IMR-90 (cell line): ENCODE results near the gene DZIP1L.

Source experiments
- BHLHE40 ChIP-seq: fragments of 150-350 bp; IDR thresholded peaks from 2 replicates; pipeline ENCODE4 v1.6.1; 2016; ENCODE audit warnings: mild to moderate bottlenecking, low read depth, low read length
- CEBPB ChIP-seq: IDR thresholded peaks from 2 replicates; pipeline ENCODE4 v1.6.1; 2012; ENCODE audit warnings: low read depth, low read length, improper control_type of control experiment
- CHD1 ChIP-seq: IDR thresholded peaks from 2 replicates; pipeline ENCODE4 v1.6.1; 2012; ENCODE audit warnings: low read depth, low read length, improper control_type of control experiment
- CTCF ChIP-seq: conservative IDR thresholded peaks from 2 replicates; pipeline ENCODE4 v1.5.1; 2012; ENCODE audit warnings: mild to moderate bottlenecking, low read depth, low read length, improper control_type of control experiment
- FOS ChIP-seq: fragments of 150-350 bp; IDR thresholded peaks from 2 replicates; pipeline ENCODE4 v1.6.1; 2016; ENCODE audit warnings: low read depth, low read length
- MAFK ChIP-seq: IDR thresholded peaks from 2 replicates; pipeline ENCODE4 v1.6.1; 2012; ENCODE audit warnings: low read depth, low read length, improper control_type of control experiment
- MXI1 ChIP-seq: IDR thresholded peaks from 2 replicates; pipeline ENCODE4 v1.6.1; 2012; ENCODE audit warnings: low read depth, mild to moderate bottlenecking, low read length, moderate library complexity, borderline replicate concordance
- NFE2L2 ChIP-seq: fragments of 150-350 bp; IDR thresholded peaks from 2 replicates; pipeline ENCODE4 v1.6.1; 2016; ENCODE audit warnings: low read depth, mild to moderate bottlenecking, low read length
- POLR2A ChIP-seq: IDR thresholded peaks from 2 replicates; pipeline ENCODE4 v1.6.1; 2012; ENCODE audit warnings: mild to moderate bottlenecking, low read depth, low read length
- RAD21 ChIP-seq: IDR thresholded peaks from 2 replicates; pipeline ENCODE4 v1.6.1; 2012; ENCODE audit warnings: low read length, improper control_type of control experiment
- RCOR1 ChIP-seq: IDR thresholded peaks from 2 replicates; pipeline ENCODE4 v1.6.1; 2012; ENCODE audit warnings: mild to moderate bottlenecking, low read length, improper control_type of control experiment; ENCODE audit not compliant: insufficient replicate concordance
- RFX5 ChIP-seq: IDR thresholded peaks from 2 replicates; pipeline ENCODE4 v1.8.0; 2012; ENCODE audit warnings: low read depth, mild to moderate bottlenecking, low read length, moderate library complexity
- SMC3 ChIP-seq: fragments of 150-350 bp; IDR thresholded peaks from 2 replicates; pipeline ENCODE4 v1.6.1; 2016; ENCODE audit warnings: low read depth, mild to moderate bottlenecking, antibody characterized with exemption, low read length, moderate library complexity
- TF ChIP-seq, protein P1 (sequence below): fragments of 150-350 bp; IDR thresholded peaks from 2 replicates; pipeline ENCODE4 v1.6.1; 2017; ENCODE audit warnings: mild to moderate bottlenecking, antibody characterized with exemption, low read length, low read depth

- TF ChIP-seq FOS, result no peak
- TF ChIP-seq BHLHE40, result no peak
- no peak for TF ChIP-seq CTCF
- TF ChIP-seq POLR2A, result no peak
- TF ChIP-seq RFX5, result no peak
- no peak for TF ChIP-seq CEBPB
- TF ChIP-seq, protein P1, sequence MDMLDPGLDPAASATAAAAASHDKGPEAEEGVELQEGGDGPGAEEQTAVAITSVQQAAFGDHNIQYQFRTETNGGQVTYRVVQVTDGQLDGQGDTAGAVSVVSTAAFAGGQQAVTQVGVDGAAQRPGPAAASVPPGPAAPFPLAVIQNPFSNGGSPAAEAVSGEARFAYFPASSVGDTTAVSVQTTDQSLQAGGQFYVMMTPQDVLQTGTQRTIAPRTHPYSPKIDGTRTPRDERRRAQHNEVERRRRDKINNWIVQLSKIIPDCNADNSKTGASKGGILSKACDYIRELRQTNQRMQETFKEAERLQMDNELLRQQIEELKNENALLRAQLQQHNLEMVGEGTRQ, result no peak
- no peak for TF ChIP-seq MAFK
- TF ChIP-seq SMC3, result no peak
- no peak for TF ChIP-seq MXI1
- no peak for TF ChIP-seq NFE2L2
- no peak for TF ChIP-seq RCOR1
- no peak for TF ChIP-seq RAD21
- TF ChIP-seq CHD1, result no peak
Observed at GRCh38 chr3:138132239-138132638, 16.8 kb upstream of the DZIP1L start, which contains the start of gene A4GNT.
